DOHH2 (cell line): ENCODE measurements around the gene MUSK.

ENCODE experiments used
- H3F3A ChIP-seq: fragments of 200-600 bp; sonication (generic), shearing (Covaris generic); 2 replicates; pipeline ENCODE4 v1.6.0; 2016; ENCODE audit warnings: antibody characterized with exemption, mild to moderate bottlenecking; ENCODE audit not compliant: control insufficient read depth, insufficient read depth
- H3K27ac ChIP-seq: fragments of 200-600 bp; sonication (generic); 2 replicates; pipeline ENCODE4 v1.5.1; 2014; ENCODE audit warnings: low read depth, mild to moderate bottlenecking, low read length, moderate library complexity
- H3K27me3 ChIP-seq: fragments of 200-600 bp; sonication (generic); 2 replicates; pipeline ENCODE4 v1.6.1; 2014; ENCODE audit warnings: mild to moderate bottlenecking, low read length, mixed read lengths; ENCODE audit not compliant: control insufficient read depth
- H3K36me3 ChIP-seq: fragments of 200-600 bp; sonication (generic); 2 replicates; pipeline ENCODE4 v1.6.1; 2014; ENCODE audit warnings: mild to moderate bottlenecking, low read length, moderate library complexity, mixed read lengths; ENCODE audit not compliant: control insufficient read depth
- H3K4me1 ChIP-seq: fragments of 200-600 bp; sonication (generic); 2 replicates; pipeline ENCODE4 v1.6.1; 2014; ENCODE audit warnings: mild to moderate bottlenecking, low read length, mixed read lengths; ENCODE audit not compliant: control insufficient read depth
- H3K4me2 ChIP-seq: fragments of 200-600 bp; sonication (generic); 2 replicates; pipeline ENCODE4 v1.6.0; 2014; ENCODE audit warnings: mild to moderate bottlenecking, low read length, moderate library complexity
- H3K4me3 ChIP-seq: fragments of 200-600 bp; sonication (generic); 2 replicates; pipeline ENCODE4 v1.5.1; 2014; ENCODE audit warnings: mild to moderate bottlenecking, low read length, mixed read lengths
- H3K79me2 ChIP-seq: fragments of 200-600 bp; sonication (generic); 2 replicates; pipeline ENCODE4 v1.6.1; 2014; ENCODE audit warnings: mild to moderate bottlenecking, low read length, mixed read lengths; ENCODE audit not compliant: control insufficient read depth
- H3K9me2 ChIP-seq: fragments of 200-600 bp; sonication (generic); replicated peaks from 2 replicates; pipeline ENCODE4 v1.6.1; 2014; ENCODE audit warnings: mild to moderate bottlenecking, low read length, mixed read lengths; ENCODE audit not compliant: control insufficient read depth
- H3K9me3 ChIP-seq: fragments of 200-600 bp; sonication (generic); 2 replicates; pipeline ENCODE4 v1.6.1; 2014; ENCODE audit warnings: antibody characterized with exemption, low read length, mixed read lengths; ENCODE audit not compliant: control insufficient read depth, insufficient read depth
- H4K20me1 ChIP-seq: fragments of 200-600 bp; sonication (generic); 2 replicates; pipeline ENCODE4 v1.6.0; 2014; ENCODE audit warnings: low read depth, mild to moderate bottlenecking, antibody characterized with exemption, low read length, moderate library complexity; ENCODE audit not compliant: control insufficient read depth, insufficient read depth
- EZH2phosphoT487 ChIP-seq: fragments of 200-600 bp; sonication (generic); IDR thresholded peaks from 2 replicates; pipeline ENCODE4 v1.6.1; 2017; ENCODE audit warnings: borderline replicate concordance, mild to moderate bottlenecking, antibody characterized with exemption, low read length, moderate library complexity, mixed read lengths
- TF ChIP-seq, protein P1 (sequence below): fragments of 200-600 bp; sonication (generic); IDR thresholded peaks from one replicate; pipeline ENCODE4 v1.5.1; 2014; ENCODE audit warnings: antibody characterized with exemption, mild to moderate bottlenecking, low read depth, low read length; ENCODE audit not compliant: poor library complexity, severe bottlenecking

Gene MUSK

DNA sequence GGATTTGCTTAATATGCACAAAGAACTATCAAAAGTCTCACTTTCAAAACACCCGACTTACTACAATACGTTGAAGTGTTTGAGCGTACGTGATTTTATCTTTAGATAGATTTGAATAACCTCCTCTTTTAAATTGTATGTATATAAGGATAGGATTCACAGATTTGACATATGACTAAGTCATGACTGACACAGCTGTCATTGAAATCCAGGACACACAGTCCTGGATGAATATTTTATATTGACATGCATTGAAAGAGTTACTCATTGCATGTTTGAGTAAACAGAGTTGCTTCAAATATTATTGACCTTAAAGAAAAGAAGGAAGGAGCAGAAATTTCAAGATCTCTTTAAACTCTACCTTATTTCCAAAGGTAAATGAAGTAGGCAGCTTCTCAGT, 3.3 kb downstream of the MUSK start:
- H3K4me2 ChIP-seq: no peak overlapping the region
- no peak overlapping the region for H3K27ac ChIP-seq
- no peaks in the 10 kb centered on the region for H3F3A ChIP-seq
- H4K20me1 ChIP-seq: no peaks in the 10 kb centered on the region
- no peaks in the 10 kb centered on the region for H3K9me2 ChIP-seq
- H3K4me1 ChIP-seq: no peaks in the 10 kb centered on the region
- H3K79me2 ChIP-seq: no peaks in the 10 kb centered on the region
- TF ChIP-seq EZH2phosphoT487: no peak
- TF ChIP-seq, protein P1, sequence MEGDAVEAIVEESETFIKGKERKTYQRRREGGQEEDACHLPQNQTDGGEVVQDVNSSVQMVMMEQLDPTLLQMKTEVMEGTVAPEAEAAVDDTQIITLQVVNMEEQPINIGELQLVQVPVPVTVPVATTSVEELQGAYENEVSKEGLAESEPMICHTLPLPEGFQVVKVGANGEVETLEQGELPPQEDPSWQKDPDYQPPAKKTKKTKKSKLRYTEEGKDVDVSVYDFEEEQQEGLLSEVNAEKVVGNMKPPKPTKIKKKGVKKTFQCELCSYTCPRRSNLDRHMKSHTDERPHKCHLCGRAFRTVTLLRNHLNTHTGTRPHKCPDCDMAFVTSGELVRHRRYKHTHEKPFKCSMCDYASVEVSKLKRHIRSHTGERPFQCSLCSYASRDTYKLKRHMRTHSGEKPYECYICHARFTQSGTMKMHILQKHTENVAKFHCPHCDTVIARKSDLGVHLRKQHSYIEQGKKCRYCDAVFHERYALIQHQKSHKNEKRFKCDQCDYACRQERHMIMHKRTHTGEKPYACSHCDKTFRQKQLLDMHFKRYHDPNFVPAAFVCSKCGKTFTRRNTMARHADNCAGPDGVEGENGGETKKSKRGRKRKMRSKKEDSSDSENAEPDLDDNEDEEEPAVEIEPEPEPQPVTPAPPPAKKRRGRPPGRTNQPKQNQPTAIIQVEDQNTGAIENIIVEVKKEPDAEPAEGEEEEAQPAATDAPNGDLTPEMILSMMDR: no peak
- no peaks in the 10 kb centered on the region for H3K9me3 ChIP-seq
- H3K36me3 ChIP-seq: no peaks in the 10 kb centered on the region
- H3K27me3 ChIP-seq: no peaks in the 10 kb centered on the region
- no peak overlapping the region for H3K4me3 ChIP-seq

DNA sequence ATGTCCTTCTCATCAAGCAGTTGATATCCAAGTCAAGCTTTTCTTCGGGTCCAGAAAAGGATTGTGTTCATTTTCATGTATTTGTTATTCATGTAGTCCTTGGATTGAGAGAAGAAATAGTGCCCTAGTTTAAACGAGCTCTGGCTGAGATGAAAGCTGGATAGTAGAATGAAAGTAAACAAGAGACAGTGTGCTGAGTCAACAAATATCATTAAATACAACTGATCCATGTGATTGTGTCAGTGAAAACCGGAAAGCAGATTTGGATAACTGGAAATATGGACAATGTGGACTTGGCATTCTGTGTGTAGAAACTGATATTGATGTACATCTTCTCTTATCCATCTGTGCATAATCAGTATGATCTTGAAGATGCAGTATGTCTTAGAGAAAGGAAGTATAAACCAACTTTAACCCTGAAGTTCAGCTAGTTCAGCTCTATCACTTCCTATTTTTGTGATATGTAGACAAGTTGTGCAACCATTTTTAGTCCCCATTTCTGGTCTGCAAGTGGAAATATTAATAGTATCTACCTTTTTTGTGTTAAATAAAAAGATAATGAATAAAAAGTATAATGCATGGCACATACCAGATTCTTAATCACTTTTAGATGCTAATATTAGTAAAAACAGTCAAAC, 4.4 kb downstream of the MUSK start:
- Histone ChIP-seq H3K27me3 (no peaks in the 10 kb centered on the region), H3F3A (no peaks in the 10 kb centered on the region), H3K4me3 (no peak overlapping the region), H3K9me3 (no peaks in the 10 kb centered on the region), H3K4me2 (no peak overlapping the region), H3K4me1 (no peaks in the 10 kb centered on the region), H3K27ac (no peak overlapping the region), H4K20me1 (no peaks in the 10 kb centered on the region), H3K36me3 (no peaks in the 10 kb centered on the region), H3K79me2 (no peaks in the 10 kb centered on the region), H3K9me2 (no peaks in the 10 kb centered on the region)
- TF ChIP-seq, protein P1: no peak
- TF ChIP-seq EZH2phosphoT487: no peak

DNA sequence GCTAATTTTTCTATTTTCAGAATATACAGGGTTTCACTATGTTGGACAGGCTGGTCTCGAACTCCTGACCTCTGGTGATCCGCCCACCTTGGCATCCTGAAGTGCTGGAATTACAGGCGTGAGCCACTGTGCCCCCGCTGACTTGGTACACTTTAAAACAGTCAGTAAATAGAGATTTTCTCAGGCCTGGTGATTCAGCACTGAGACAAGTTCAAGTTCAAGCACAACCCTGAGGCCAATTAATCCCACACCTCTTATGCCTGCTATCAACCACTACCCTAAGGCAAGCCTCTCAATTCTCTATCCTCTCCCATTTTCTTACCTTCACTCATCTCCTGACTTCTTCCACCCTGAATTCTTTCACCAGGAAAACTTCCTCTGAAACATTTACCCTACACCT, 18.9 kb downstream of the MUSK start:
- Histone ChIP-seq H3K79me2 (no peaks in the 10 kb centered on the region), H3F3A (no peaks in the 10 kb centered on the region), H3K4me1 (no peaks in the 10 kb centered on the region), H3K27ac (no peak overlapping the region), H3K36me3 (no peaks in the 10 kb centered on the region), H3K9me3 (no peaks in the 10 kb centered on the region), H4K20me1 (no peaks in the 10 kb centered on the region), H3K27me3 (no peaks in the 10 kb centered on the region), H3K4me3 (no peak overlapping the region), H3K9me2 (no peaks in the 10 kb centered on the region), H3K4me2 (no peak overlapping the region)
- TF ChIP-seq EZH2phosphoT487: no peak
- TF ChIP-seq, protein P1: no peak
